ENCODE measurements around the gene JAKMIP1. TPM values are rescaled to one million over a fixed set of nuclear protein-coding genes. Genes with fewer than 3 reads are reported as not detected.

Gene JAKMIP1
- total RNA-seq, 2 experiments from 2014 or later: 2.0 to 2.1 TPM

GRCh38 chr4:6225469-6225868 is 25.1 kb upstream of the JAKMIP1 start:
- no peak overlapping the region for H3K27ac ChIP-seq (ENCODE audit: low read depth in 1 of 2, low read length in 2 of 2)
- H3K4me3 ChIP-seq (ENCODE audit: low read length): no peak overlapping the region
- no peaks in the 10 kb centered on the region for H3K4me1 ChIP-seq (ENCODE audit: insufficient read depth, low read length)
- ChIA-PET POLR2A (no interaction called here), CTCF (no interaction called here)
- DNase-seq: peak in 3 of 14 experiments; percentile 5 to 26 (median 24)
- H3K27me3 ChIP-seq (ENCODE audit: control insufficient read depth in 1 of 2, insufficient read depth in 2 of 2, low read length in 2 of 2): peaks cover 34 to 37% of the 10 kb centered on the region in 2 experiments
- H3K27me3 Mint-ChIP-seq: peaks cover 55% of the 10 kb centered on the region
- no peak for ATAC-seq (ENCODE audit: poor library complexity)
- no peaks in the 10 kb centered on the region for H3K36me3 Mint-ChIP-seq (ENCODE audit: low read depth)
- H3K36me3 ChIP-seq (ENCODE audit: insufficient read depth, low read length): no peaks in the 10 kb centered on the region
- peaks cover 5% of the 10 kb centered on the region for H3K4me1 Mint-ChIP-seq (ENCODE audit: low read depth)
- no peak overlapping the region for H3K27ac Mint-ChIP-seq
- intact Hi-C loops (cut with DNase I, micrococcal nuclease): no loop called here
- no peak for TF ChIP-seq CTCF (IDR thresholded peaks at IDR 0.05)
- no peaks in the 10 kb centered on the region for H3K9me3 Mint-ChIP-seq
- peaks cover 7 to 9% of the 10 kb centered on the region in 2 experiments for H3K9me3 ChIP-seq (ENCODE audit: control insufficient read depth in 1 of 2, insufficient read depth in 1 of 2, low read length in 2 of 2)
- no peak overlapping the region for H3K4me3 Mint-ChIP-seq

- DNase-seq (no peak), ATAC-seq (ENCODE audit: poor library complexity) (no peak)
- intact Hi-C loops (cut with DNase I, micrococcal nuclease): no loop called here
- Histone ChIP-seq H3K27me3 (ENCODE audit: control insufficient read depth in 1 of 2, insufficient read depth in 2 of 2, low read length in 2 of 2) (peaks cover 36 to 39% of the 10 kb centered on the region in 2 experiments), H3K36me3 (ENCODE audit: insufficient read depth, low read length) (no peaks in the 10 kb centered on the region), H3K4me1 (ENCODE audit: insufficient read depth, low read length) (no peaks in the 10 kb centered on the region), H3K4me3 (ENCODE audit: low read length) (no peak overlapping the region), H3K9me3 (ENCODE audit: control insufficient read depth in 1 of 2, insufficient read depth in 1 of 2, low read length in 2 of 2) (peaks cover 7 to 9% of the 10 kb centered on the region in 2 experiments), H3K27ac (ENCODE audit: low read depth in 1 of 2, low read length in 2 of 2) (no peak overlapping the region)
- H3K27me3 Mint-ChIP-seq: peaks cover 60% of the 10 kb centered on the region
- ChIA-PET CTCF (no interaction called here), POLR2A (interaction anchor here (1.3 kb wide), 1 partner anchor 24 kb away, joined by 3 read pairs; the partner anchor contains the start of gene JAKMIP1)
- peaks cover 5% of the 10 kb centered on the region for H3K4me1 Mint-ChIP-seq (ENCODE audit: low read depth)
- no peak overlapping the region for H3K4me3 Mint-ChIP-seq
- H3K27ac Mint-ChIP-seq: no peak overlapping the region
- no peaks in the 10 kb centered on the region for H3K36me3 Mint-ChIP-seq (ENCODE audit: low read depth)
- no peaks in the 10 kb centered on the region for H3K9me3 Mint-ChIP-seq
- no peak for TF ChIP-seq CTCF (IDR thresholded peaks at IDR 0.05)
Measured at GRCh38 chr4:6224735-6225134, 24.4 kb upstream of the JAKMIP1 start.

GRCh38 chr4:6222761-6223292 is 22.5 kb upstream of the JAKMIP1 start:
- Mint-ChIP-seq H3K36me3 (ENCODE audit: low read depth) (no peaks in the 10 kb centered on the region), H3K27ac (no peak overlapping the region), H3K4me3 (no peak overlapping the region), H3K27me3 (peaks cover 70% of the 10 kb centered on the region), H3K9me3 (no peaks in the 10 kb centered on the region), H3K4me1 (ENCODE audit: low read depth) (peaks cover 5% of the 10 kb centered on the region)
- Histone ChIP-seq H3K36me3 (ENCODE audit: insufficient read depth, low read length) (no peaks in the 10 kb centered on the region), H3K4me1 (ENCODE audit: insufficient read depth, low read length) (no peaks in the 10 kb centered on the region), H3K4me3 (ENCODE audit: low read length) (no peak overlapping the region), H3K27me3 (ENCODE audit: control insufficient read depth in 1 of 2, insufficient read depth in 2 of 2, low read length in 2 of 2) (peaks cover 36 to 39% of the 10 kb centered on the region in 2 experiments), H3K27ac (ENCODE audit: low read depth in 1 of 2, low read length in 2 of 2) (no peak overlapping the region), H3K9me3 (ENCODE audit: control insufficient read depth in 1 of 2, insufficient read depth in 1 of 2, low read length in 2 of 2) (peaks cover 7 to 9% of the 10 kb centered on the region in 2 experiments)
- TF ChIP-seq CTCF (IDR thresholded peaks at IDR 0.05): no peak
- CTCF ChIA-PET: no interaction called here
- intact Hi-C loops (cut with DNase I, micrococcal nuclease): no loop called here
- POLR2A ChIA-PET: no interaction called here
- peak in 1 of 14 experiments; percentile 8 for DNase-seq
- no peak for ATAC-seq (ENCODE audit: poor library complexity)
